ENCODE results near the gene ADCY10.
"Not testable (repeated sequence)": the region's sequence is repeated elsewhere in the genome, so short reads cannot be mapped to it uniquely, and the experiment has no call there.

ADCY10 gene

DNA sequence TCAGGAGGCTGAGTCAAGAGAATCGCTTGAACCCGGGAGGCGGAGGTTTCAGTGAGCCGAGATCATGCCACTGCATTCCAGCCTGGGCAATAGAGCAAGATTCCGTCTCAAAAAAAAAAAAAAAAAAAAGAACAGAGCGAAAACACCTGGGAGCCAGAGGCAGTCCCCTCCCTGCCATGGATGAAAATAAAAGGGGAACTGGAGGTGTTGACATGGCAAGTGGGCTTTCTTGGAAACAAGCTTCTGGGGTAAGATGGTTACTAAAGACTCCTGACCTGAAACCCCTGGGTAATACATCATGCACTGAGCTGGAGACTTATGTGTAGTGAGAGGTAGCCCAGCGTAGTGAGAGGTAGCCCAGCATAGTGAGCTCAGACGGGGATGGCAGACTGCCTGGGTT lies 31.6 kb downstream of the ADCY10 start:
- DNase-seq = no peak

- no peak for DNase-seq
Observed at GRCh38 chr1:167881786-167882185, 32.1 kb downstream of the ADCY10 start.

DNA sequence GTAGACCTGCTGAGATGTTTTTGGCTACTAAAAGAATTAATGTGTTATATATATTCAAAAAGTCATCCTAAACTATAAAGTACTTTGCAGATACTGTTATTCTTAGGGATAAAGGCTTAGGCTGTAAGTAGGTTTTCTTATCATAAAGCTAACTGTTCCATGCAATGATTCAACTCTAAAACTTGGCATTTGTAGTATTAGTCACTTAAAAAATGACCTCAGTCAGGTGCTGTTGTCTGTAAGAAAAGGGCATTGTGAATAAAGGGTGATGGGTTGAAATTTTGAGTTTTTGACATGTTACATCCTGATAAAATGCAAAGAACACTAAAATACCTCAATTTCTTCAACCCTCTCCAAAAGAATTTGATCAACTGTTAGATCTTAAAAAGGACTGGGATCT lies 32.9 kb downstream of the ADCY10 start:
- DNase-seq = no peak

GRCh38 chr1:167880580-167881021 lies 33.3 kb downstream of the ADCY10 start:
- no peak for DNase-seq

- no peak for DNase-seq
Observed at GRCh38 chr1:167879508-167879907, 34.4 kb downstream of the ADCY10 start.

GRCh38 chr1:167878372-167879160 lies 35.4 kb downstream of the ADCY10 start:
- DNase-seq = no peak

GRCh38 chr1:167876597-167877175 lies 37.2 kb downstream of the ADCY10 start:
- DNase-seq = no peak

- DNase-seq = no peak
Observed at GRCh38 chr1:167871331-167871730, 42.6 kb downstream of the ADCY10 start.

GRCh38 chr1:167869157-167870001 lies 44.6 kb downstream of the ADCY10 start:
- DNase-seq = not testable (repeated sequence)

DNA sequence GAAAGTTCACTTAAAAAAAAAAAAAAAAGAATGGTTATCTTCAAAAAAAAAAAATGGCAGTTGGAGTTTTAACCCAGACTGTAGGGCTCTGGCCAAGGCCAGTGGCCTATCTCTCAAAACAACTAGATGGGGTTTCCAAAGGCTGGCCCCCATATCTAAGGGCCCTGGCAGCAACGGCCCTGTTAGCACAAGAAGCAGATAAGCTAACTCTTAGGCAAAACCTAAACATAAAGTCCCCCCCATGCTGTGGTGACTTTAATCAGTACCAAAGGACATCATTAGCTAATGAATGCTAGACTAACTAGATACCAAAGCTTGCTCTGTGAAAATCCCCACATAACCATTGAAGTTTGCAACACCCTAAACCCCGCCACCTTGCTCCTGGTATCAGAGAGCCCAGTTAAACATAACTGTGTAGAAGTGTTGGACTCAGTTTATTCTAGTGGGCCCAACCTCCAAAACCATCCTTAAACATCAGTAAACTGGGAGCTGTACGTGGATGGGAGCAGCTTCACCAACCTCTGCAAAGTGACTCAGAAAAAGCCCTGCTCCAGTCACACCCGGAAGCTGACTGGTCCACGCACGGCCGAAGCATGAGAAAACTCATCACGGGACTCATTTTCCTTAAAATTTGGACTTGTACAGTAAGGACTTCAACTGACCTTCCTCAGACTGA lies 47.1 kb downstream of the ADCY10 start:
- DNase-seq = not testable (repeated sequence)

DNA sequence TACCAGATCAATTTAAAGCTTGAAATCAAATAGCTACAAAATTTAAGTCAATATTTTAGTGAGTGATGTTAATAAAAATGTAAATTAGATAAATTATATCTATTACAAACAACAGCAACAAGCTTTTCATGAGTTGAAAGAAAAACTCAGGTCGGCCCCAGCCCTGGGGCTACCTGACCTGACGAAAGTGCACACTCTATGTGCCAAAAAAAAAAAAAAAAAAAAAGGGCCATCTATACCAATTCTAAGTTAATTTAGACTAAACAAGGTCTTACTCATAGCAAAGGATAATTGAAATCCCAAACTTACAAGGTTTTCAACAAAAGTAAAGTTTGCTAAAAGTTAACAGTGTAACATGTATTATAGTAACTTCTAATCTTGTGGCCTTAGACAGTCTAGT lies 47.6 kb downstream of the ADCY10 start:
- not testable (repeated sequence) for DNase-seq

DNA sequence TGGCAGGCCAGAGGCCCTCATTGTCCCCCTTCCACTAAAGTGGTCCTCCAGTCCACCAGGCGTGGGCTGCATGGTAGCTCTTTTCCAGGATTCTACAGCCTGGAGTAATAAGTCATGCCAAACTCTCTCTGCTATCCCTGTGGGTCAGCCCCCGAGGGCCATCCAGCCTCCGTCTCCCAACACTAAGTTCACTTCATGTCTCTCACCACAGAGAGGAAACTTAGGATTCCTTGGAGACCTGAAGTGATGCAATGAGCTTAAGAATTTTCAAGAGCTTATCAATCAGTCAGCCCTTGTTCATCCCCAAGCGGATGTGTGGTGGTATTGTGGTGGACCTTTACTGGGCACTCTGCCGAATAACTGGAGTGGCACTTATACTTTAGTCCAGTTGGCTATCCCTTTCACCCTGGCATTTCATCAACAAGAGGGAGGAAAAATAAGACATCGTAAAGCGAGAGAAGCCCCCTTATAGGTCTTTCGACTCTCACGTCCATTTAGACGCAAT lies 48.1 kb downstream of the ADCY10 start:
- DNase-seq = not testable (repeated sequence)

- DNase-seq = not testable (repeated sequence)
Observed at GRCh38 chr1:167865193-167865592, 48.7 kb downstream of the ADCY10 start.

- DNase-seq = no peak
Observed at GRCh38 chr1:167864392-167865032, 49.4 kb downstream of the ADCY10 start.

- DNase-seq = no peak
Observed at GRCh38 chr1:167863921-167864279, 50.0 kb downstream of the ADCY10 start.

DNA sequence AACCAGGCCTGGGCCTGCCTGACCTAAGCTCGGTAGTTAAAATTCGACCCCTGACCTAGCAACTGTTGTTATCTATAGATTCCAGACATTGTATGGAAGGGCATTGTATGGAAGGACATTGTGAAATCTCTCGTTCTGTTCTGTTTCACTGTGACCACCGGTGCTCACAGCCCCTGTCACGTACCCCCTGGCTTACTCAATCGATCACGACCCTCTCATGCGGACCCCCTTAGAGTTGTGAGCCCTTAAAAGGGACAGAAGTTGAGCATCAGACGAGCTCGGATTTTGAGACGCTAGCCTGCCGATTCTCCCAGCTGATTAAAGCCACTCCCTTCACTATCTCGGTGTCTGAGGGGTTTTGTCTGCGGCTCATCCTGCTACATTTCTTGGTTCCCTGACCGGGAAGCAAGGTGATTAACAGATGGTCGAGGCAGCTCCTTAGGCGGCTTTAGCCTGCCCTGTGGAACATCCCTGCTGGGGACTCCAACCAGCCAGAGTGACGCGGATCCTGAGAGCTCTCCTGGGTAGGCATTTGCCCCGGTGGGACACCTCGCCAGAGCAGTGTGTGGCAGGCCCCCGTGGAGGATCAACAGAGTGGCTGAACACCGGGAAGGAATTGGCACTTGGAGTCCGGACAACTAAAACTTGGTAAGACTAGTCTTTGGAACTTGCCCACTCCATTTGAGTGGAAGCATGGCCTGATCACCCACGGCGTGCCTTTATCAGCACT lies 50.6 kb downstream of the ADCY10 start:
- DNase-seq = not testable (repeated sequence)

DNA sequence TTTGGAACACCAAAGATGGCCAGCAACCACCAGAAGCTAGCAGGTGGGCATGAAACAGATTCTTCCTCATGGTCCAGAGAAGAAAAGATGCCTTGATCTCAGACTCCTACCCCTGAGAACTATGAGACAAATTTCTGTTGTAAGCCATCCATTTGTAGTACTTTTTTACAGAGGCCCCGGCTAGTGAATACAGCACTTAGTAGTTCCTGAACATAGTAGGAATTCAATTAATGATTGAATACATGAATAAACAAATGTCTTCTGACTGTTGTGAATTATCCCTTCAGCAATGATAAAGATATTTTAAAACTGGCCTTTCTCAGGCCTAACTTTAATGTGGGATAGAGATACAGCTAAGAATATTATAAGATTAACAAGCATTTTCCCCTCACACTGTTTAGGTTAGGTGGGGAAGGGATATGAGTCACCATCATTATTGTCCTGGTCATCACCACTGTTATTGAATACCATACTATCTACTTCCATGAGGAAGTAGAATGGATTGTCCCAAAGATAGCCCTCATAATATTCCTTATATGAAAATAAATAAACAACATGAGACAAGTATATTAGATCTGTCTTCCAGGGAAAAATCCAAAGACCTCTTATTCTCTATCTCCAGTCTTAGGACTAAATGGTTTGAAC lies 51.4 kb downstream of the ADCY10 start:
- no peak for DNase-seq

GRCh38 chr1:167861664-167862381 lies 52.1 kb downstream of the ADCY10 start:
- DNase-seq = no peak

- no peak for DNase-seq
Observed at GRCh38 chr1:167860231-167860923, 53.6 kb downstream of the ADCY10 start.
